ENCODE measurements around the gene ENPP5.
"Not testable (repeated sequence)": the region's sequence is repeated elsewhere in the genome, so short reads cannot be mapped to it uniquely, and the experiment has no call there.

Gene ENPP5

GRCh38 chr6:46184114-46184513 is 13.3 kb upstream of the ENPP5 start:
- in situ Hi-C loops (cut with MboI; ENCODE audit: low pct_unique_long_range_greater_than_20kb, low sequenced_read_pairs) = no loop called here
- no peak for DNase-seq

GRCh38 chr6:46175976-46176375 is 5.2 kb upstream of the ENPP5 start:
- in situ Hi-C loops (cut with MboI; ENCODE audit: low pct_unique_long_range_greater_than_20kb, low sequenced_read_pairs) = no loop called here
- no peak for DNase-seq

GRCh38 chr6:46175446-46175845 is 4.7 kb upstream of the ENPP5 start:
- in situ Hi-C loops (cut with MboI; ENCODE audit: low pct_unique_long_range_greater_than_20kb, low sequenced_read_pairs) = no loop called here
- DNase-seq = no peak

GRCh38 chr6:46174904-46175303 is 4.1 kb upstream of the ENPP5 start:
- in situ Hi-C loops (cut with MboI; ENCODE audit: low pct_unique_long_range_greater_than_20kb, low sequenced_read_pairs) = no loop called here
- DNase-seq = no peak

GRCh38 chr6:46172176-46172575 is 1.4 kb upstream of the ENPP5 start:
- no peak for DNase-seq
- in situ Hi-C loops (cut with MboI; ENCODE audit: low pct_unique_long_range_greater_than_20kb, low sequenced_read_pairs) = no loop called here

- in situ Hi-C loops (cut with MboI; ENCODE audit: low pct_unique_long_range_greater_than_20kb, low sequenced_read_pairs) = no loop called here
- DNase-seq = no peak
These were observed 10.7 kb downstream of the ENPP5 start for GRCh38 chr6:46160102-46160501.

GRCh38 chr6:46159229-46159628 is 11.6 kb downstream of the ENPP5 start:
- DNase-seq = no peak
- in situ Hi-C loops (cut with MboI; ENCODE audit: low pct_unique_long_range_greater_than_20kb, low sequenced_read_pairs) = no loop called here

- in situ Hi-C loops (cut with MboI; ENCODE audit: low pct_unique_long_range_greater_than_20kb, low sequenced_read_pairs) = no loop called here
- DNase-seq = no peak
These were observed 14.1 kb downstream of the ENPP5 start for GRCh38 chr6:46156701-46157100.

GRCh38 chr6:46149066-46149465 is 21.7 kb downstream of the ENPP5 start:
- DNase-seq; in situ Hi-C loops (cut with MboI; ENCODE audit: low pct_unique_long_range_greater_than_20kb, low sequenced_read_pairs): not testable (repeated sequence)

GRCh38 chr6:46144270-46144669 is 26.5 kb downstream of the ENPP5 start:
- no peak for DNase-seq
- in situ Hi-C loops (cut with MboI; ENCODE audit: low pct_unique_long_range_greater_than_20kb, low sequenced_read_pairs) = no loop called here

- in situ Hi-C loops (cut with MboI; ENCODE audit: low pct_unique_long_range_greater_than_20kb, low sequenced_read_pairs) = no loop called here
- DNase-seq = no peak
These were observed 32.5 kb downstream of the ENPP5 start for GRCh38 chr6:46138281-46138680.

- no peak for DNase-seq
- in situ Hi-C loops (cut with MboI; ENCODE audit: low pct_unique_long_range_greater_than_20kb, low sequenced_read_pairs) = no loop called here
These were observed 33.4 kb downstream of the ENPP5 start for GRCh38 chr6:46137387-46137786.

GRCh38 chr6:46136831-46137230 is 33.9 kb downstream of the ENPP5 start:
- no peak for DNase-seq
- in situ Hi-C loops (cut with MboI; ENCODE audit: low pct_unique_long_range_greater_than_20kb, low sequenced_read_pairs) = no loop called here

GRCh38 chr6:46135176-46135575 is 35.6 kb downstream of the ENPP5 start:
- in situ Hi-C loops (cut with MboI; ENCODE audit: low pct_unique_long_range_greater_than_20kb, low sequenced_read_pairs) = no loop called here
- DNase-seq = no peak

- DNase-seq = no peak
- in situ Hi-C loops (cut with MboI; ENCODE audit: low pct_unique_long_range_greater_than_20kb, low sequenced_read_pairs) = no loop called here
These were observed 36.6 kb downstream of the ENPP5 start for GRCh38 chr6:46134216-46134615.

- in situ Hi-C loops (cut with MboI; ENCODE audit: low pct_unique_long_range_greater_than_20kb, low sequenced_read_pairs); DNase-seq: not testable (repeated sequence)
These were observed 39.5 kb downstream of the ENPP5 start for GRCh38 chr6:46131291-46131690.

- no peak for DNase-seq
- in situ Hi-C loops (cut with MboI; ENCODE audit: low pct_unique_long_range_greater_than_20kb, low sequenced_read_pairs) = no loop called here
These were observed 40.1 kb downstream of the ENPP5 start for GRCh38 chr6:46130666-46131065.

- in situ Hi-C loops (cut with MboI; ENCODE audit: low pct_unique_long_range_greater_than_20kb, low sequenced_read_pairs) = no loop called here
- peak; percentile 100 for DNase-seq
These were observed 40.9 kb downstream of the ENPP5 start, which contains the start of gene ENPP4 for GRCh38 chr6:46129629-46130511. TSS of gene ENPP4 (plus strand) at chr6:46129989. CDS start at chr6:46139584, 9,595 bp downstream.

- in situ Hi-C loops (cut with MboI; ENCODE audit: low pct_unique_long_range_greater_than_20kb, low sequenced_read_pairs) = no loop called here
These were observed 41.5 kb downstream of the ENPP5 start for GRCh38 chr6:46129291-46129628.

GRCh38 chr6:46128476-46128875 is 42.3 kb downstream of the ENPP5 start:
- in situ Hi-C loops (cut with MboI; ENCODE audit: low pct_unique_long_range_greater_than_20kb, low sequenced_read_pairs) = no loop called here
- DNase-seq = no peak

More at GRCh38 chr6:46129291-46129628, 41.5 kb downstream of the ENPP5 start:
- no peak for DNase-seq

- DNase-seq; in situ Hi-C loops (cut with MboI; ENCODE audit: low pct_unique_long_range_greater_than_20kb, low sequenced_read_pairs): not testable (repeated sequence)
These were observed 51.1 kb downstream of the ENPP5 start for GRCh38 chr6:46119679-46120078.
